ENCODE results near the gene KRTAP10-7.
"Not testable (repeated sequence)": the region's sequence is repeated elsewhere in the genome, so short reads cannot be mapped to it uniquely, and the experiment has no call there.

KRTAP10-7 gene

GRCh38 chr21:44639331-44639655 is 38.9 kb downstream of the KRTAP10-7 start:
- H3K27ac ChIP-seq, result no peak overlapping the region
- TF ChIP-seq CTCF (conservative IDR thresholded peaks at IDR 0.05), result no peak

GRCh38 chr21:44640761-44641160 is 40.4 kb downstream of the KRTAP10-7 start:
- no peak for TF ChIP-seq CTCF (conservative IDR thresholded peaks at IDR 0.05)
- H3K27ac ChIP-seq, result no peak overlapping the region

DNA sequence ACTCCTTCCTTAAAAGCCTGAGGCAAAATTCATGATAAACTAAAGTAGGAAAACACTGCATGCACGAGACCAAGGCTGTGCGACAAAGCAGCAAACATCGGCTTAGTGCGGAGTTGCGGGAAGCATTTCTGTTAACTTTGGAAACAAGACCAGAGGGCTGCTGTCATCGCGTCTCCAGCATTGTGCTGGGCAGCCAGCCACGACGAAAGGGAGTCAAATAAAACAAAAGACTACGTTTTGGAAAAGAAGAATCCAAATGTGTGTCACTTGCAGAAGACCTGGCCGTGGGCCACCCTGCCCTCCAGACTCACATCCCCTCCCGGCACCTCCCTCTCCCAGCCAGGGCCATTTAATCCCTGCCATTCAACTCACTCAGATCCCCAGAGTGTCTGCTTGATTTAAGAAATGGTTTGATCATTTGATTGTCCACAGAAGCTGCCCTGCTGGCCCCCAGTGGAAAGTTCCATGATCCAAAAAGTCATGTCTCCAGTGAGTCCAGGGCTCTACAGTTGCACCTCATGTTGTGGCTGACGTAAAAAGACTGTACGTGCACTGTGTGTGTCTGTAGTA is 43.4 kb downstream of the KRTAP10-7 start:
- no peak for TF ChIP-seq CTCF (conservative IDR thresholded peaks at IDR 0.05)
- peak overlapping the region; percentile 12; the same call in 1 of the 2 replicates for H3K27ac ChIP-seq

DNA sequence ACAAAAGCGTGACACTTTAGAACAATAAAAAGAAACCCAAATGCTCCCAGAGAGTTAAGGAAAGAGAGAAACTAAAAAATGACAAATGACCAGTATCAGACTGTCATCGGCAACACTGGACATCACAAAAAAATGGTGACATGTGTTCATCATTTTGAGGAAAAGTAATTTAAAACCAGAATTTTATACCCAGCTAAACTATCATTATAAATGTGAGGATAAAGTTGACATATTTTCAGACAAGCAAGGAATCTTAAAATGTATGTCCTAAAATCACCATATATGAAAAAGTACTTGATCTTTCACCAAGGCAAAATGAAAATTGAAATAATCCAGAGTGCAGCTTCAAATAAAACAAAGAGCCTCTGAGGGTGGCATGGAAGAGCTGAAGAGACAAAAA is 44.5 kb downstream of the KRTAP10-7 start:
- no peak for TF ChIP-seq CTCF (conservative IDR thresholded peaks at IDR 0.05)

DNA sequence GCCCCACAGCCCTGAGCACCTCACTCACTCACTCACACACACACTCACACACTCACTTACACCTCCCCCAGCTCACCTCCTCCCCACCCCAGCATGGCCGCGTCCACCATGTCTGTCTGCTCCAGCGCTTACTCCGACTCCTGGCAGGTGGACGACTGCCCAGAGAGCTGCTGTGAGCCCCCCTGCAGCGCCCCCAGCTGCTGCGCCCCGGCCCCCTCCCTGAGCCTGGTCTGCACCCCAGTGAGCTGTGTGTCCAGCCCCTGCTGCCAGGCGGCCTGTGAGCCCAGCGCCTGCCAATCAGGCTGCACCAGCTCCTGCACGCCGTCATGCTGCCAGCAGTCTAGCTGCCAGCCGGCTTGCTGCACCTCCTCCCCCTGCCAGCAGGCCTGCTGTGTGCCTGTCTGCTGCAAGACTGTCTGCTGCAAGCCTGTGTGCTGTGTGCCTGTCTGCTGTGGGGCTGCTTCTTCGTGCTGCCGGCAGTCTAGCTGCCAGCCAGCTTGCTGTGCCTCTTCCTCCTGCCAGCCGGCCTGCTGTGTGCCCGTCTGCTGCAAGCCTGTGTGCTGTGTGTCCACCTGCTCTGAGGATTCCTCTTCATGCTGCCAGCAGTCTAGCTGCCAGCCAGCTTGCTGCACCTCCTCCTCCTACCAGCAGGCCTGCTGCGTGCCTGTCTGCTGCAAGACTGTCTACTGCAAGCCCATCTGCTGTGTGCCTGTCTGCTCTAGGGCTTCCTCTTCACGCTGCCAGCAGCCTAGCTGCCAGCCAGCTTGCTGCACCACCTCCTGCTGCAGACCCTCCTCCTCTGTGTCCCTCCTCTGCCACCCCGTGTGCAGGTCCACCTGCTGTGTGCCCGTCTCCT is 46.2 kb downstream of the KRTAP10-7 start, which contains the start of gene KRTAP10-11:
Gene KRTAP10-11 (plus strand): TSS at position 49 of the 856 bp plus-strand sequence. CDS start 45 bp downstream, at position 94.
- not testable (repeated sequence) for H3K27ac ChIP-seq

More for the DNA sequence above, 44.5 kb downstream of the KRTAP10-7 start:
- no peak overlapping the region for H3K27ac ChIP-seq

DNA sequence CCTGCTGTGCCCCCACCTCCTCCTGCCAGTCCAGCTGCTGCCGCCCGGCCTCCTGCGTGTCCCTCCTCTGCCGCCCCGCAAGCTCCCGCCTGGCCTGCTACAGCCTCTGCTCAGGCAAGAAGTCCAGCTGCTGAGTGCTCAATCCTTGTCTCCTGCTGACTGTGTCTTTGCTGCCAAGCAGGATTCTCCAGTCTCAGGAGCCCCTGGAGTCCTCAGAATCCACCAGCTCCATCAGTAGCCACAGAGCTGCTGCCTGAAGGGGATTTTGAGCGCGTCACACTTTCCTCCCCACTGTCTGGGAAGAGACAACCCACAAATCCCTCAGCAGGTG is 46.8 kb downstream of the KRTAP10-7 start:
- no peak for TF ChIP-seq CTCF (conservative IDR thresholded peaks at IDR 0.05)
- no peak overlapping the region for H3K27ac ChIP-seq

GRCh38 chr21:44648557-44649311 is 48.3 kb downstream of the KRTAP10-7 start:
- TF ChIP-seq CTCF (conservative IDR thresholded peaks at IDR 0.05), result no peak

More at GRCh38 chr21:44648557-44649311, 48.3 kb downstream of the KRTAP10-7 start:
- no peak overlapping the region for H3K27ac ChIP-seq
